ENCODE data around the gene ARHGDIB.

DNA sequence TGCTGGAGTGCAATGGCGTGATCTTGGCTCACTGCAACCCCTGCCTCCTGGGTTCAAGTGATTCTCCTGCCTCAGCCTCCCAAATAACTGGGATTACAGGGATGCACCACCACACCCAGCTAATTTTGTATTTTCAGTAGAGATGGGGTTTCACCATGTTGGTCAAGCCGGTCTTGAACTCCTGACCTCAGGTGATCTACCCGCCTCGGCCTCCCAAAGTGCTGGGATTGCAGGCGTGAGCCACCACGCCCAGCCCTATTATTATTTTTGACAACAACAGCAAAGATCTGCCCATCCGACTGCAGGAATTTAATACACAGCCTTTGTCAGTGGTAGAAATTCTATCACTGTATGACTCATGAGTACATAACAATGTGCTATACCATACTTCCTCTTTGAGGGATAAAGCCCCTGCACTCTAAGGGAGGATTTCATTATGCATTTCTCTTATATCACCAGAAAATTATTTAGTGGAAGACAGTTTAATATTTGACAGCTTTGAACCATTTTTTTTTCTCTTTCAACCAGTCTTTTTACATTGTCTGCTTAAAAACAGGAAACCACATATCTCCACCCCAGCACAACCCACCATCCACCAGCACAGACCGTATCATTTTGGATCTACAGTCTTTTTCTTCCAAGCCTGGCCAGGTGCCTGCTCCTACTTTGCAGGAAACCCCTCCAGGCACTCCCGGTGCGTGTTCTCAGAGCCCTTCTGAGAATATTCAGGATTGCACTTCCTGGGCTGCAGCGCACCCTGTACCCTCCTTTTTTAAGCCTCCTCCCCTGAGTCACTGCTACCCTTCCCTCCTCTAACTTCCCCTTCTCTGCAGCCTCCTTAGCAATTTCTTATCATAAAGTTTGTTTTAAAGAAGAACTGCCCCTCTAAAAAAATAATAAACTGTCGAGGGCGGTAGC lies 594 bp downstream of the ARHGDIB start:
- TF ChIP-seq, protein P1, sequence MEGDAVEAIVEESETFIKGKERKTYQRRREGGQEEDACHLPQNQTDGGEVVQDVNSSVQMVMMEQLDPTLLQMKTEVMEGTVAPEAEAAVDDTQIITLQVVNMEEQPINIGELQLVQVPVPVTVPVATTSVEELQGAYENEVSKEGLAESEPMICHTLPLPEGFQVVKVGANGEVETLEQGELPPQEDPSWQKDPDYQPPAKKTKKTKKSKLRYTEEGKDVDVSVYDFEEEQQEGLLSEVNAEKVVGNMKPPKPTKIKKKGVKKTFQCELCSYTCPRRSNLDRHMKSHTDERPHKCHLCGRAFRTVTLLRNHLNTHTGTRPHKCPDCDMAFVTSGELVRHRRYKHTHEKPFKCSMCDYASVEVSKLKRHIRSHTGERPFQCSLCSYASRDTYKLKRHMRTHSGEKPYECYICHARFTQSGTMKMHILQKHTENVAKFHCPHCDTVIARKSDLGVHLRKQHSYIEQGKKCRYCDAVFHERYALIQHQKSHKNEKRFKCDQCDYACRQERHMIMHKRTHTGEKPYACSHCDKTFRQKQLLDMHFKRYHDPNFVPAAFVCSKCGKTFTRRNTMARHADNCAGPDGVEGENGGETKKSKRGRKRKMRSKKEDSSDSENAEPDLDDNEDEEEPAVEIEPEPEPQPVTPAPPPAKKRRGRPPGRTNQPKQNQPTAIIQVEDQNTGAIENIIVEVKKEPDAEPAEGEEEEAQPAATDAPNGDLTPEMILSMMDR (IDR thresholded peaks at IDR 0.05) = no peak
- TF ChIP-seq EP300 (IDR thresholded peaks at IDR 0.05) (no peak), POLR2A (IDR thresholded peaks at IDR 0.05) (no peak)

All from stomach (tissue), 4 donors.